Measurements from ENCODE around the gene BUD23. TPM values are rescaled to one million over a fixed set of nuclear protein-coding genes. Genes with fewer than 3 reads are reported as not detected.
A peak's percentile ranks its signal among the peaks of the same experiment; 100 is the strongest.
"Not testable (repeated sequence)": the region's sequence is repeated elsewhere in the genome, so short reads cannot be mapped to it uniquely, and the experiment has no call there.

The BUD23 gene, protein sequence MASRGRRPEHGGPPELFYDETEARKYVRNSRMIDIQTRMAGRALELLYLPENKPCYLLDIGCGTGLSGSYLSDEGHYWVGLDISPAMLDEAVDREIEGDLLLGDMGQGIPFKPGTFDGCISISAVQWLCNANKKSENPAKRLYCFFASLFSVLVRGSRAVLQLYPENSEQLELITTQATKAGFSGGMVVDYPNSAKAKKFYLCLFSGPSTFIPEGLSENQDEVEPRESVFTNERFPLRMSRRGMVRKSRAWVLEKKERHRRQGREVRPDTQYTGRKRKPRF
- 160 and 173 TPM in 2 replicates for total RNA-seq (2014; rRNA removed; shearing (Covaris generic))

- peak; percentile 100 for DNase-seq (ENCODE audit: low read depth)
Measured at GRCh38 chr7:73683056-73683787, at the start of gene BUD23, which contains the start of gene DNAJC30. Gene BUD23, plus strand, starts transcription at chr7:73683597. Its CDS starts 29 bp downstream, at chr7:73683626. Gene DNAJC30, minus strand, starts transcription at chr7:73683453. Its CDS starts 30 bp downstream, at chr7:73683423.

GRCh38 chr7:73633844-73634243, 49.6 kb upstream of the BUD23 start:
- DNase-seq (ENCODE audit: low read depth): no peak

- DNase-seq (ENCODE audit: low read depth): no peak
Measured at GRCh38 chr7:73635428-73636200, 47.8 kb upstream of the BUD23 start.

DNA sequence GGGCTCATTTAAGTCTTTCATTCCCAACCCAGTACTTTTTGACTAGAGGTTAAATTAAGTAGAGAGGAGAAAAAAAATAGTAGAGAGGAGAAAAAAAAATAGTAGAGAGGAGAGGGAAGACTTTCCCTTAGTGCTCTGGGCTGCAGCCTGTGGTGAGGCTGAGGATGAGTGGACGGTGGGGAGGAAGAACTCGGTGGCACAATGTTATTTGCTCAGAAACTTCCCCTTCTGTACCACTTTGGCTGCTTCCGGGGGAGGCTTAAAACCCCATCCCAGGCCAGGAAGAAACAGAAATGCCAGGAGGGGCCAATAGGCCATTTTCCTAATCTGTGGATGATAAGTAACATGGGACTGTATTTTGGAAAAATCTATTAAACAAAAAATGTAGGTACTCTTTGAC, 44.5 kb upstream of the BUD23 start:
- DNase-seq (ENCODE audit: low read depth): no peak

DNA sequence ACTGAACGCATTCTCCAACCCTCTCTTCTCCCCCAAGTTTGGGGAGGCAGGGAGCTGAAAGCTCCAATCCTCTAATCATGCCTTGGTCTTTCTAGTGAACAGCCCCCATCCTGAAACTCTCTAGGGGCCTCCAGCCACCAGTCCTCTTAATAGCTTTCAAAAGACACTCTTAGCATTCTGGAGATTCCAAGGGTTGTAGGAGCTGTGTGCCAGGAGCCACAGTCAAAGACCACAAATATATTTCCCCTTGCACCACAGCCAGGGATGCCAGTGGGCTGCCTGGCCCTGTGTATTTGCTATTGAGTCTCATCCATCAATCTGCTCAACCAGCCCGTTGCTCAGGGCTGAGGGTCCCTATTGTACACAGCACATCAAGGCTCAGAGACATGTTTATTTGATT, 40.6 kb upstream of the BUD23 start:
- no peak for DNase-seq (ENCODE audit: low read depth)

DNA sequence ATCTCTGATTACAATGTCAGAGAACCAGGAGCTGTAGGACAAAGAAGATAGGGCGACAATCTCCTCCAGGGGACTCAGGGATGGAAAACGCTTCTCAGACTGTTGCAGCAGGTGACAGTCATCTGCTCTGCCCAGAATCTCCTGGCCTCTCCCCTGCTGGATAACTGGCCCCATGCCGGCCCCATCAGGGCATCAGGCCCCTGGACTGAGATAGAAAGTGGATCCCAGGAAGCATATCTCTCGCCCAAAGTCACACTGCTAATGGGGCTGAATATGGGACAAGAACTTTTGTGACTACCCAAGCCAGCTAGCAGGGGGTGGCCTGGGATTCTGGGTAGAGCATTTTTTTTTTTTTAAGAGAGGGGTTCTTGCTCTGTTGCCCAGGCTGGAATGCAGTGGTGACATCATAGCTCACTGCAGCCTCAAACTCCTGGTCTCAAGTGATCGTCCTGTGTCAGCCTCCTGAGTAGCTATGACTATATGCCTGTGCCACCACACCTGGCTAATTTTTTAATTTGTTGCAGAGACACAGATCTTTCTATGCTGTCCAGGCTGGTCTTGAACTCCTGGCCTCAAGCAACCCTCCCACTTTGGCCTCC, 38.6 kb upstream of the BUD23 start:
- DNase-seq (ENCODE audit: low read depth): no peak

- no peak for DNase-seq (ENCODE audit: low read depth)
Measured at GRCh38 chr7:73645643-73646174, 37.7 kb upstream of the BUD23 start.

- DNase-seq (ENCODE audit: low read depth): no peak
Measured at GRCh38 chr7:73646785-73647724, 36.3 kb upstream of the BUD23 start.

DNA sequence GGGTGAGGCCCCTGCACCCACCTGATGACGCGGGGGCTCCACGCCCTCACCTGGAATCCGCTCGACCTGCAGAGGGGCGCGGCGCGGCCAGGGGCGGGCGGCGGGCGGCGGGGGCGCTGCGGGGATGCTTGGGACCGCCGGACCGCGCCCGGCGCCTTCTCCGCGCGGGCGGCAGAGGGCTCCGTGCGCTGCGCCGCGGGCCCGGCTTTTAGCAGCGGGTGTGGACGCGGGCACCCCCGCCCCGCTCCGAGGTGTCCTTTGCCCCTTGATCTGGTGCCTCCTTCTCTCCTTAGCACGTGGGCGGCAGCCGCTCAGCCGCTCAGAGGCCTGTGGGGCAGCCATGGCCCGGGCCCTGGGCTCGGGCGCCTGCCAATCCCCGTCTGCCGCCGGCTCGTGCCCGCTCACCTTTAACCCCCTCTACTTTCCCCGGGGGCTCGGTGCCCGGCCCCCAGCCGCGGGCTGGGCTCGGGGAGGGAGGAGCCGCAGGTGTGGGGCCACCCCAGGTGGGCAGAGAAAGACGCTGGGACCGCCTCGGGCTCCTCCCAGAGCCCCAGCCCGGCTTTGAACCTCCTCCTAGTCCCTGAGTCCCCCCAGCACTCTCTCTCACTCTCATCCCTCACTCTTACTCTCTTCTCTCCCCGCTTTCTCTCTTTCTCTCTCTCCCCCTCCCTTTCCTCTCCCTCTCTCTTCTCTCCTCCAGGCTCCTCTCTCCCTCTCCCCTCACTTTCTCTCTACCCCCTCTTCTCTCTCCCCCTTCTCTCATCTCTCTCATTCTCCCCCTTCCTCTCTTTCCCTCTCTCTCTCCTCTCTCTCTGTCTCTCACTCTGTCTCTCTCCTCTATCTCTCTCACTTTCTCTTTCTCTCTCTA, 35.4 kb upstream of the BUD23 start:
- peak; percentile 62 for DNase-seq (ENCODE audit: low read depth)

DNA sequence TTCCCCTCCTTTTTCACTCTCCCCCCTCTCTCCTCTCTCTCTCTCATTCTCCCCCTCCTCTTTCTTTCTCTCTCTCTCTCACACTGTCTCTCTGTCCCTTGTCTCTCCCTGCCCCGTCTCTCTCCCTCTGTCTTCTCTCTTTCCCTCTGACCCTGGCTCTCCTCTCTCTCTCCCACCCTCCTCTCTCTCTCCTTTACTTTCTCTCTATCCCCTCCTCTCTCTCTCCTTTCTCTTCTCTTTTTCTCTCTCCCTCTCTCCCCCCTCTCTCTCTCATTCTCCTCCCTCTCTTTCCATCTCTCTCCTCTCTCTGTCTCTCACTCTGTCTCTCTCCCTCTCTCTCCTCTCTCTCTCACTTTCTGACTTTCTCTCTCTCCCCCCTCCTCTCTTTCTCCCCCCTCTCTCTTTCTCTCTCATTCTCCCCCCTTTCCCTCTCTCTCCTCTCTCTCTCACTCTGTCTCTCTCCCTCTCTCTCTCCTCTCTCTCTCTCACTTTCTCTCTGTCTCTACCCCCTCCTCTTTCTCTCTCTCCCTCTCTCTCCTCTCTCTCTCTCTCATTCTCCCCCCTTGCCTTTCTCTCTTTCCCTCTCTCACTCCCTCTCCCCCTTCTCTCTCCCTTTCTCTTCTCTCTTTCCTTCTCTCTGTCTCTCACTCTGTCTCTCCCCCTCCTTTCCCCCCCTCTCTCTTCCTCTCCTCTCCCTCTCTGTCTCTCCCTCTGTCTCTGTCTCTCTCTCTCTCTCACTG, 34.6 kb upstream of the BUD23 start:
- DNase-seq (ENCODE audit: low read depth): no peak

- DNase-seq (ENCODE audit: low read depth): no peak
Measured at GRCh38 chr7:73649576-73649975, 33.8 kb upstream of the BUD23 start.

- DNase-seq (ENCODE audit: low read depth): no peak
Measured at GRCh38 chr7:73650524-73650923, 32.9 kb upstream of the BUD23 start.

GRCh38 chr7:73652541-73652949, 30.9 kb upstream of the BUD23 start:
- DNase-seq (ENCODE audit: low read depth): no peak

DNA sequence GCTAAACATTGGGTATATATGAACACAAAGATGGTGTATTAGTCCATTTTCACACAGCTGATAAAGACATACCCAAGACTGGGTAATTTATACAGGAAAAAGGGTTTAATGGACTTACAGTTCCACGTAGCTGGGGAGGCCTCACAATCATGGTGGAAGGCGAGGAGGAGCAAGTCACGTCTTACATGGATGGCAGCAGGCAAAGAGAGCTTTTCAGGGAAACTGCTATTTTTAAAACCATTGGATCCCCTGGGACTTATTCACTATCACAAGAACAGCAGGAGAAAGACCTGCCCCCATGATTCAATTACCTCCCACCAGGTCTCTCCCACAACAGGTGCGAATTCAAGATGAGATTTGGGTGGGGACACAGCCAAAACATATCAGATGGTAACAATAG, 28.1 kb upstream of the BUD23 start:
- not testable (repeated sequence) for DNase-seq (ENCODE audit: low read depth)

DNA sequence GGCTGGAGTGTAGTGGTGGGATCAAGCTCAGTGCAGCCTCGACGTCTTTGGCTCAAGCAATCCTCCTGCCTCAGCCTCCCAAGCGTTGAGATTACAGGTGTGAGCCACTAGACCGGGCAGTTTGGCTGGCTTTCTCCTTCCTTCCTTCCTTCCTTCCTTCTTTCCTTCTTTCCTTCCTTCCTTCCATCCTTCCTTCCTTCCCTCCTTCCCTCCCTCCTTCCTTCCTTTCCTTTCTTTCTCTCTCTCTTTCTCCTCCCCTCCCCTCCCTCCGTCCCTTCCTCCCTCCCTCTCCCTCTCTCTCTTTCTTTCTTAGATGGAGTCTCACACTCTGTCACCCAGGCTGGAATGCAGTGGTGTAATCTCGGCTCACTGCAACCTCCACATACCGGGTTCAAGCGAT, 23.4 kb upstream of the BUD23 start:
- DNase-seq (ENCODE audit: low read depth): no peak

DNA sequence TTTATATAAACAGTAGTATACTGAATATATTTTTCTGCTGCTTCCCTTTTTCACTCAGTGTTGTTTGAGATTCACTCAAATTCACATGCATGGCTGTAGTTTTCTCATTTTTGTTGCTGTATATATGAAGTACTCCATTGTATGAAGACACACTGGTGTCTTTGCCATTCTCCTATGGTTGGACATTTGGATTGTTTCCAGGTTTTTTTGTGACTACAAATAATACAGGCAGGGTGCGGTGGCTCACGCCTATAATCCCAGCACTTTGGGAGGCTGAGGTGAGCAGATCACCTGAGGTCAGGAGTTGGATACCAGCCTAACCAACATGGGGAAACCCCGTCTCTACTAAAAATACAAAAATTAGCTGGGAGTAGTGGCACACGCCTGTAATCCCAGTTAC, 22.8 kb upstream of the BUD23 start:
- not testable (repeated sequence) for DNase-seq (ENCODE audit: low read depth)

DNA sequence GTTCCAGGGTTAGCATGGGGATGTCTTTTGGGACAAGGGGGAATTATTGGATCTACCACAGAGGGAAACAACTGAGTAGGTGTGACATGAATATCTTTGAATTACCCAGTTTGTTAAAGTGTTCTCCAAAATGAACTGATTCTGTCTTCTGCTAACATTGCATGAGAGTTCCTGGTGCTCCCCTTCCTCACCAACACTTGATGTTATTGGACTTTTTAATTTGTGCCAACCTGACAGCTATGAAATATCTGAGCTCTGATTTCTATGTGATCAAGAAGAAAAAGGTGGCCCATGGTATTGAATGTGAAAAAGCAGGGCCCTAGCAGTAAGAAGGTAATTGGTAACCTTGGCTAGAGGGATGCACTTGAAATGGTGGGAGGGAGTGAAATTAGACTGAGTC, 20.4 kb upstream of the BUD23 start:
- DNase-seq (ENCODE audit: low read depth): no peak

DNA sequence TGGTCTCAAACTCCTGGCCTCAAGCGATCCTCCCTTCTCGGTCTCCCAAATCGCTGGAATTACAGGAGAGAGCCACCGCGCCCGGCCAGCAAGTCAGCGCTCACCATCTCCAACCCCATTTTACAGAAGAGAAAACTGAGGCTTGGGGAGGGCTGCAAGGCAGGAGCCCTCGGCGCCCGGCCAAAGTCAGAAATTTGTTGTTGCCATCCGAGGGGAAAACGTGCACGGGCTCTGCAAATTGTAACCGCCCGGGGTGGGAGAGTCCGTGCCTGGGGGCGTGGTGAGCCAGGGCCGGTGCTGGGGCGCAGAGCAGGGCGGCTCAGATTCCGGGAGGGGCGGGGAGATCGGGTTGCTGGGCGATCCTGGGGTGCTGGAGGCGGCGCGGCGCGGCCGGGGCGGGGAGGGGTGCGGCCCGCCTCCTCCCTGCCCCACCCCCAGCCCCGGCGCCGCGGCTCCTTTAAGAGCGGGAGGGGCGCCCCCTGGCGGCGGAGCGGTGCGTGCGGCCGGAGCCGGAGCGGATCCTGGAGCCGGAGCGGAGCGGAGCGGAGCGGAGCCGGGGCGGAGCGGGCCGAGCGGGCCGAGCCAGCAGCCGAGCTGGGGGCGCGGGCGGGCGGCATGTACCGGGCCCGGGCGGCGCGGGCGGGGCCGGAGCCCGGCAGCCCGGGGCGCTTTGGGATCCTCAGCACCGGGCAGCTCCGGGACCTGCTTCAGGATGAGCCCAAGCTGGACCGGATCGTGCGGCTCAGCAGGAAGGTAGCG, 15.9 kb upstream of the BUD23 start, which contains the start of gene VPS37D:
TSS of gene VPS37D (plus strand) at position 488 of the 759 bp plus-strand sequence. CDS start at position 616, 128 bp downstream.
- DNase-seq (ENCODE audit: low read depth): peak; percentile 98
